Memory B cell (primary cell): ENCODE data around the gene TFE3.
"Not testable (repeated sequence)": the region's sequence is repeated elsewhere in the genome, so short reads cannot be mapped to it uniquely, and the experiment has no call there.

ENCODE experiments used
- ATAC-seq: fragments of 150-1000 bp; cut with Tn5 transposase; 2 replicates; pipeline ENCODE4 v1.10.0; 2021; ENCODE audit warnings: low read depth, mild to moderate bottlenecking, moderate library complexity
- DNase-seq, 2 donors: peaks; one replicate each; pipeline ENCODE4 v3.0.0; 2022; ENCODE audit warnings: low spot score in 2 of 2
- H3K27ac Mint-ChIP-seq: one replicate; pipeline ENCODE4 v1.8.0; 2022; ENCODE audit warnings: mild to moderate bottlenecking, moderate library complexity, mixed read lengths
- H3K27me3 Mint-ChIP-seq: one replicate; pipeline ENCODE4 v1.8.0; 2022; ENCODE audit warnings: mixed read lengths
- H3K36me3 Mint-ChIP-seq: one replicate; pipeline ENCODE4 v1.8.0; 2022; ENCODE audit warnings: mild to moderate bottlenecking, mixed read lengths
- H3K4me1 Mint-ChIP-seq: one replicate; pipeline ENCODE4 v1.8.0; 2022; ENCODE audit warnings: mixed read lengths
- H3K4me3 Mint-ChIP-seq: one replicate; pipeline ENCODE4 v1.8.0; 2022; ENCODE audit warnings: mild to moderate bottlenecking, moderate library complexity, mixed read lengths
- H3K9me3 Mint-ChIP-seq: one replicate; pipeline ENCODE4 v1.8.0; 2022; ENCODE audit warnings: mixed read lengths

Gene TFE3

DNA sequence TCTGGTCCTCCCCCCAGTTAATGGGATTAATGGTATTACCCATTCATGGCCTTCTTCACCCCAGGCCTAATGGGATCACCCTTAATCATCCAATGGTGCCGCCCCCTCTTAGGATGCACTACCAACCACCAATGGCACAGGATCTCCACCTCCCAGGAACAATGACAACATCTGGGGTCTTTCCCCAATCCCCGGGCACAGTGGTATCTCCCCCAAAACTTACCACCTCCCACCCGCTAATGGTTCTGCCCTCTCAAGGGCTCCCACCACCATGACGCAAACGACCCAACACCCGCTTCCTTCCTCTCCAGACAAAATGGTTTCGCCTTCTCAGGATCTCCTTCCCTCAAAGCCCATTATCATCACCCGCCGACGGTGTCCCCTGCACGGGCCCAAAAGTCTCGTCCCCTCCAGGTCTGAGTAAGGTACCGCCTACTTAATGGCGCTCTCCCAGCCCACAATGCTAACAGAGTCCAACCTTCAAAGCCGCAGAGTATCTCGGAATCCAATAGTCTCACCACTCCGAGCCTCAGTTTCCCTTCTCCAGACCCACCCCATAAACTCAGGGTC lies 41.6 kb downstream of the TFE3 start:
- Mint-ChIP-seq H3K27me3 (no peaks in the 10 kb centered on the region), H3K27ac (peak overlapping the region; percentile 98), H3K4me3 (peak overlapping the region; percentile 97), H3K36me3 (peaks cover 16% of the 10 kb centered on the region), H3K9me3 (no peaks in the 10 kb centered on the region), H3K4me1 (peaks cover 24% of the 10 kb centered on the region)
- ATAC-seq (peak; percentile 42), DNase-seq (peak in 1 of 2 donors; percentile 30)

DNA sequence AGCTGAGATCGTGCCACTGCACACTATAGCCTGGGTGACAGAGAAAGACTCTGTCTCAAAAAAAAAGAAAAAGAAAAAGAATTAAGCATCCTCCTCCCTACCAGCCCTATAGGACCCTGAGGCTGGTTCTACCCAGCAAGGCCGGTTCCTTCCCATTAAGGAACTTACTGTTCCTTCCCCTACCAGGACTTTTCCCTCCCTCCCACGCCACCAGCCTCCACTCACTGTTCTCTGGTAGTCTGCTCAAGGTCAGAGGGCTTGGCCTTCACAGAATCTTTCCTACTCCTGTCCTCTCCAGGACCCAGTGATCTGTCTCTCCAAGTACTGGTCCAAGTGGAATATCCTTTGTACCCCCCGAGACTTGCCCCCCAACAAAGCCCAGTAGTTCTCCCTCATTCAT lies 42.5 kb downstream of the TFE3 start:
- Mint-ChIP-seq H3K4me1 (peaks cover 24% of the 10 kb centered on the region), H3K27ac (peak overlapping the region; percentile 98), H3K9me3 (no peaks in the 10 kb centered on the region), H3K27me3 (no peaks in the 10 kb centered on the region), H3K4me3 (peak overlapping the region; percentile 97), H3K36me3 (peaks cover 17% of the 10 kb centered on the region)
- no peak for ATAC-seq
- DNase-seq: no peak

GRCh38 chrX:48999030-48999429 lies 44.1 kb downstream of the TFE3 start:
- H3K4me1 Mint-ChIP-seq: peaks cover 24% of the 10 kb centered on the region
- H3K4me3 Mint-ChIP-seq: no peak overlapping the region
- no peak for ATAC-seq
- no peak overlapping the region for H3K27ac Mint-ChIP-seq
- H3K27me3 Mint-ChIP-seq: no peaks in the 10 kb centered on the region
- H3K9me3 Mint-ChIP-seq: no peaks in the 10 kb centered on the region
- DNase-seq: no peak
- peaks cover 22% of the 10 kb centered on the region for H3K36me3 Mint-ChIP-seq

- Mint-ChIP-seq H3K4me1 (peaks cover 24% of the 10 kb centered on the region), H3K27me3 (no peaks in the 10 kb centered on the region), H3K9me3 (no peaks in the 10 kb centered on the region), H3K36me3 (peaks cover 26% of the 10 kb centered on the region), H3K27ac (no peak overlapping the region), H3K4me3 (no peak overlapping the region)
- ATAC-seq: no peak
- no peak for DNase-seq
Observed at GRCh38 chrX:48998391-48998790, 44.8 kb downstream of the TFE3 start.

DNA sequence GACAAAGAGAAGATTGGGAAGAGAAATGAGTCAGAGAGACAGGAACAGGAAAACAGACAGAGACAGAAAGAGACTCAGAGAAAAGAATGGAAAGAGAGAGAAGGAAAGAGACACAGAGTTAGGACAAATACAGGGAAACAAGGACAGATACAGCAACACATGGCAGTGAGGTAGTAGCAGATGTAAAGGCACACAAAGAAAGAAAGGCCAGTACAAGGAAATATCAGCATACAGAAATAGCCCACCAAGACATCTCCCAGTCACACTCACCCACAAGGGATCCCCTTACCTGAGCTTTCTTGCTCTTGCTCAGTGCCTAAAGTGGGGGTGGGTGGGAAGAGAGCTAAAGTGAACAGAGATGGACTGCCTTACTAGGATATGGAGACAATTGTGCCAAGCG lies 45.3 kb downstream of the TFE3 start:
- Mint-ChIP-seq H3K9me3 (no peaks in the 10 kb centered on the region), H3K4me3 (no peak overlapping the region), H3K4me1 (peaks cover 24% of the 10 kb centered on the region), H3K27me3 (no peaks in the 10 kb centered on the region), H3K36me3 (peaks cover 28% of the 10 kb centered on the region), H3K27ac (no peak overlapping the region)
- no peak for DNase-seq
- no peak for ATAC-seq

- peaks cover 29% of the 10 kb centered on the region for H3K36me3 Mint-ChIP-seq
- DNase-seq (no peak), ATAC-seq (no peak)
- H3K27me3 Mint-ChIP-seq: no peaks in the 10 kb centered on the region
- no peak overlapping the region for H3K4me3 Mint-ChIP-seq
- peaks cover 24% of the 10 kb centered on the region for H3K4me1 Mint-ChIP-seq
- no peaks in the 10 kb centered on the region for H3K9me3 Mint-ChIP-seq
- no peak overlapping the region for H3K27ac Mint-ChIP-seq
Observed at GRCh38 chrX:48997455-48997854, 45.7 kb downstream of the TFE3 start.

DNA sequence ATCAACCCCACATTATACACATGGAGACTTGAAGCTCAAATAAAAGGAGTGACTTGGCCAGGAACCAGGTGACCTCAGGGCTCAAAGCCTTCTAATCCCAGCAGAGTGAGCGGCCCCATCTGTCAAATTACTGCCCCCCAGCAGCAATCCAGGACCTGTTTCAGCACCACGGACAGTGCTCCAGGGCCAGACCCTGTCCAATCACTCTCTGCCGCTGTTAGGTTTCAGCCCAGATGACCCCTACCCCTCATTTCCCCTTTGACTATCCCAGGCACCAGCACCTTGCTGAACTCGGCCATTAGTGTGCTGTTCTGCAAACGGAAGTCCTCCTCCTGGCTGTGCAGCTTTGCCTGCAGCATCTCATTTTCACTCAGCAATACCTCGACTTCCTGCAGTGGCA lies 46.2 kb downstream of the TFE3 start:
- Mint-ChIP-seq H3K9me3 (no peaks in the 10 kb centered on the region), H3K4me1 (peaks cover 24% of the 10 kb centered on the region), H3K27ac (no peak overlapping the region), H3K36me3 (peaks cover 32% of the 10 kb centered on the region), H3K4me3 (no peak overlapping the region), H3K27me3 (no peaks in the 10 kb centered on the region)
- DNase-seq (no peak), ATAC-seq (no peak)

GRCh38 chrX:48992341-48992740 lies 50.8 kb downstream of the TFE3 start:
- no peak for DNase-seq
- peaks cover 29% of the 10 kb centered on the region for H3K36me3 Mint-ChIP-seq

GRCh38 chrX:48989483-48989882 lies 53.7 kb downstream of the TFE3 start:
- Mint-ChIP-seq H3K27ac (peak overlapping the region; percentile 29), H3K4me1 (no peaks in the 10 kb centered on the region), H3K27me3 (no peaks in the 10 kb centered on the region), H3K4me3 (no peak overlapping the region), H3K36me3 (peaks cover 24% of the 10 kb centered on the region), H3K9me3 (no peaks in the 10 kb centered on the region)
- no peak for DNase-seq
- ATAC-seq: no peak

More at GRCh38 chrX:48992341-48992740, 50.8 kb downstream of the TFE3 start:
- Mint-ChIP-seq H3K27me3 (no peaks in the 10 kb centered on the region), H3K9me3 (no peaks in the 10 kb centered on the region), H3K4me1 (peaks cover 3% of the 10 kb centered on the region), H3K4me3 (no peak overlapping the region), H3K27ac (no peak overlapping the region)
- no peak for ATAC-seq

DNA sequence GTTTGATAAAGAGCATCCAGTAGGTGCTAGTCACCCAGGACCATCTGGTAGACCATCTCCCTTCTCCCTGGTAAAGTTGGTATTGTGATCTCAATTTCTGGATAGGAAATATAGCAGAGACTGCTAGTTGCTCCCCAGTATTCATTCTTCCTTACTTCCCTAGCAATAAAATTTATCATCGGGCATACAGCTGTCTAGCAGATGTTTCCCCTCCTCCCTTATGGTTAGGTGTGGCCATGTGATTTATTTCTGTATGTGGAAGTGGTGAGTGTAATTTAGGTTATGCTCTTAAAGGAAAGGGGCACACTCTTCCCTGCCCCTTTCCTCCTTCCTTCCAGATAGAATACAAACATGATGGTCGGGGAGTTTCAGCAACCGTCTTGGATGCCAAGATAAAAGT lies 59.3 kb downstream of the TFE3 start:
- Mint-ChIP-seq H3K36me3 (peaks cover 32% of the 10 kb centered on the region), H3K27me3 (no peaks in the 10 kb centered on the region), H3K9me3 (no peaks in the 10 kb centered on the region), H3K27ac (peak overlapping the region; percentile 26), H3K4me1 (no peaks in the 10 kb centered on the region), H3K4me3 (no peak overlapping the region)
- DNase-seq: no peak
- ATAC-seq: no peak

DNA sequence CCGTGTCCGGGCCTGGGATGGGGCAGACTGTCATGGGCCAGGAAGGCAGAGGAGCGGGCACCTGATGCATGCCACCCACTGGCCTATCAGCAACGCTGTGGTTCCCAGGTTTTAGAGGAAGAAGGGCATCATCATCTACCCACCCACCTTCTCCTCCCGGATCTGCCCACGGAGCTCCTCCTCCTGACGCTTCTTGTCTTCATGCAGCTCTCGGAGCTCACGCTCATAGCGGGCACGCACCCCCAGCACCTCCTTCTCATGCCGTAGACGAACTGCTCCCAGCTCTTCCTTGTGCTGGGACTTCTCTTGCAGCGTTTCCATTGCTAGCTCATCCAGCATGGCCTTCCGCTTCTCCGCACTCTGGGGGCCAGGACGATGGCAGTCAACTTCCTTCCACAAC lies 60.1 kb downstream of the TFE3 start:
- peaks cover 32% of the 10 kb centered on the region for H3K36me3 Mint-ChIP-seq
- no peak for DNase-seq
- H3K9me3 Mint-ChIP-seq: no peaks in the 10 kb centered on the region
- H3K4me3 Mint-ChIP-seq: no peak overlapping the region
- peak overlapping the region; percentile 26 for H3K27ac Mint-ChIP-seq
- H3K27me3 Mint-ChIP-seq: no peaks in the 10 kb centered on the region
- no peak for ATAC-seq
- H3K4me1 Mint-ChIP-seq: no peaks in the 10 kb centered on the region

DNA sequence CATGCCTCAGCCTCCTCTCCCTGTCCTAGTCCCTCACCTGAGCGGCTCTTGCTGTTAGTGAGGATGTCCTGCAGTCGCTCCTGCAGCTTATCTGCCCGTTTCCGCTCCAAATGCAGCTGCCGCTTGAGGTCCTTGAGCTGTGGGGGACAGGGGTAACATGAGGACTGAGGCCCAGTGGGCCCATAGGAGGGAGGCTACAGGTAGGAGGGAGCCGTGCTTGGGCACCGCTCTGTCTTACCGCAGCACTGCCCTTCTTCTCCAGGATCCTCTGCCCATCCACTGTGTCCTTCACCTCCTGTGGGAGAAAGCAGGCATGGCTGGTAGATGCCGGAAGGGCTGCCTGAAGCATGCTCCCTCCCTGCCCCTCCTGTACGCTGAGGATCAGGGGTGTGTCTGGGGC lies 62.0 kb downstream of the TFE3 start:
- Mint-ChIP-seq H3K9me3 (no peaks in the 10 kb centered on the region), H3K36me3 (peaks cover 36% of the 10 kb centered on the region), H3K27ac (no peak overlapping the region), H3K4me3 (no peak overlapping the region), H3K27me3 (no peaks in the 10 kb centered on the region), H3K4me1 (no peaks in the 10 kb centered on the region)
- ATAC-seq (no peak), DNase-seq (no peak)

GRCh38 chrX:48980341-48980740 lies 62.8 kb downstream of the TFE3 start:
- not testable (repeated sequence) for H3K4me3 Mint-ChIP-seq, ATAC-seq, H3K4me1 Mint-ChIP-seq, H3K27me3 Mint-ChIP-seq, H3K9me3 Mint-ChIP-seq, H3K27ac Mint-ChIP-seq, DNase-seq
- H3K36me3 Mint-ChIP-seq: peaks cover 37% of the 10 kb centered on the region
